ENCODE data around the gene SLC39A11.

The SLC39A11 gene

GRCh38 chr17:72648702-72649101 lies 443.8 kb downstream of the SLC39A11 start:
- TF ChIP-seq CTCF (IDR thresholded peaks at IDR 0.05; ENCODE audit: control extremely low read depth, extremely low read depth, low read depth, missing control alignments) = no peak
- no peak for DNase-seq (ENCODE audit: extremely low spot score)
- POLR2A ChIA-PET = no interaction called here
- CTCF ChIA-PET = interaction anchor here (0.8 kb wide), 1 partner anchor 88 kb away, joined by 4 read pairs; no protein-coding TSS in a partner anchor

DNA sequence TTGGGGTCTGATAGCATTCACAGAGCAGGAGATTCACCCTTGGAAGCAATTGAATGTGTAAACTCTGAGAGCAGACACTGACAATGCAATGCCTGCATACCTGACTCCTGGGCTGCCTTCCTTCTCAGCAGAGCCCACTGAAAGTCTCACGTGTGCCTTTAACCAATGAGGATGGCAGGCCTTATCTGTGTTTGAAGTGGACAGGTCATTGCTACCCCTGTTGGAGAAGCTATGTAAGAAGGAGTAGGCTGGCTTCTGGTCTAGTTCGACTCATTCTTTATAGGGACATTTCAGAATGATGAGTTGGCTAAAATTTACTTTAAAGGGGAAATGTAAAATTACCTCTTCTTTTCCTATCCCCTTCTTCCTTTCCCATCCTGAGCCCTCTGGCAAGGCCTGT lies 446.3 kb downstream of the SLC39A11 start:
- no peak for TF ChIP-seq CTCF (IDR thresholded peaks at IDR 0.05; ENCODE audit: control extremely low read depth, extremely low read depth, low read depth, missing control alignments)
- CTCF ChIA-PET = interaction anchor here (1.2 to 1.5 kb wide), 3 partner anchors 15 to 44 kb away, joined by 3 to 4 read pairs (median 4); no protein-coding TSS in a partner anchor
- POLR2A ChIA-PET = no interaction called here
- no peak for DNase-seq (ENCODE audit: extremely low spot score)

DNA sequence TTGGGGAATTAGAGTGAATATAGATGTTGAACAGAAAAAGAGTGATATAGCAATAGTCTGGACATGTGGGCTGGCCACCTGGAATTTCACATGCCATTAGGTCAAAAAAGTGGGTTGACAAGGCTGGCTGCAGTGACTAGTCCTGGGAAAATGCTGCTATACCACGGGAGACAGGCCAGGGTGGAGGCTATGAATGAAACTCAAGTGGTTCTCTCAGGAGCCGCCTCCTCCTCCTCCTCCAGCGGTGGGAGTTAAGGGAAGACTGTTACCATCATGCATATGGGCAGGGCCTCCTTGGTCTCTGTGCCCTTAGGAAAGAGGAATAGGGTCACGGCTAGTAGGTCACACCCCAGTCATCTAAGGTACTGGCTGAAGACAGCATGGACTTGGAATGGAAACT lies 448.0 kb downstream of the SLC39A11 start:
- ChIA-PET CTCF (interaction anchor here (1.1 kb wide), 1 partner anchor 82 kb away, joined by 4 read pairs; no protein-coding TSS in a partner anchor), POLR2A (interaction anchor here (0.6 kb wide), 1 partner anchor 925 kb away, joined by 3 read pairs; no protein-coding TSS in a partner anchor)
- DNase-seq (ENCODE audit: extremely low spot score) = no peak
- TF ChIP-seq CTCF (IDR thresholded peaks at IDR 0.05; ENCODE audit: control extremely low read depth, extremely low read depth, low read depth, missing control alignments) = no peak

DNA sequence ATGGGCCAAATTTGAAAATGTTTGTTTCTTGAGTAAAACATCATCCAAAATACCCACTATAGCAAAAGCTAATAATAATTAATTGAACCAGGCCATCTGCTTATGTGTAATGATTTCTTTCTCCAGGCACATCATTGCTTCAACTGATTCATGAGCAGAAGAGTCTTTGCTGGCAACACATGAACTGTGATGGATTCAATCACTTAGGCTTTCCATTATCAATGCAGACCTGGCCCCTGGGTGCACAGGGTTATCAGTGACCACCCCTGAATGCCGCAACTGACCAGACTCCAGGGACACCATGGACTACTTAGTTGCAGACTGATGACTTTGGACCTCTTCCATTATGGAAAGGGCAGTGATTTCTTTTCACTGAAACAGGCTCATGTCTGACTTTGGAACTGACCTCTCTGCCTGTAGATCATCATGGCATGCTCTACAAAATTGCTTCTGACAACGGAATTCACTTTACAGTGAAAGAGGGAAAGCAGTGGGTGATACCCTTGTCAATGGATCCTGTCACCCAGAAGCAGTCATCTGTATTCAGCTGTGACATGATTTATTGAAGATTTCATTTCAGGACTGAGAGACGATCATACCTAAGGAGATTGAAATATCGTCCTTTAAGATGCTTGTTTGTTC lies 448.8 kb downstream of the SLC39A11 start:
- ChIA-PET POLR2A (no interaction called here), CTCF (interaction anchor here (1.2 to 2.9 kb wide), 2 partner anchors 10 to 11 kb away, joined by 4 to 7 read pairs; no protein-coding TSS in a partner anchor)
- no peak for TF ChIP-seq CTCF (IDR thresholded peaks at IDR 0.05; ENCODE audit: control extremely low read depth, extremely low read depth, low read depth, missing control alignments)

GRCh38 chr17:72642720-72643119 lies 449.8 kb downstream of the SLC39A11 start:
- POLR2A ChIA-PET = no interaction called here
- no peak for TF ChIP-seq CTCF (IDR thresholded peaks at IDR 0.05; ENCODE audit: control extremely low read depth, extremely low read depth, low read depth, missing control alignments)
- CTCF ChIA-PET = interaction anchor here (0.9 to 2.9 kb wide), 4 partner anchors 10 to 35 kb away, joined by 3 to 7 read pairs (median 4); no protein-coding TSS in a partner anchor
- no peak for DNase-seq (ENCODE audit: extremely low spot score)

More for the DNA sequence above, 448.8 kb downstream of the SLC39A11 start:
- no peak for DNase-seq (ENCODE audit: extremely low spot score)

- POLR2A ChIA-PET = no interaction called here
- CTCF ChIA-PET = interaction anchor here (0.9 kb wide), 1 partner anchor 80 kb away, joined by 3 read pairs; no protein-coding TSS in a partner anchor
- TF ChIP-seq CTCF (IDR thresholded peaks at IDR 0.05; ENCODE audit: control extremely low read depth, extremely low read depth, low read depth, missing control alignments) = no peak
- no peak for DNase-seq (ENCODE audit: extremely low spot score)
These were observed 451.9 kb downstream of the SLC39A11 start for GRCh38 chr17:72640415-72641165.

All from GM10248 (cell line).